Uterus (tissue), 2 donors: Measurements from ENCODE around the gene FOSL2.
A peak's percentile ranks its signal among the peaks of the same experiment; 100 is the strongest.

Experiments used
- POLR2A ChIP-seq, 2 donors: fragments of 450-650 bp; IDR thresholded peaks; one replicate each; pipeline ENCODE4 v1.6.1; 2016; ENCODE audit warnings: antibody characterized with exemption in 2 of 2, mild to moderate bottlenecking in 1 of 2, moderate library complexity in 1 of 2
- TF ChIP-seq, protein P1 (sequence below), 4 experiments: fragments of 200-600 bp in 2 of 4; fragments of 450-650 bp in 2 of 4; sonication (generic) in 2 of 4; IDR thresholded peaks; one replicate each; pipeline ENCODE4 v1.5.1; 2016 to 2019; ENCODE audit warnings: antibody characterized with exemption in 4 of 4, mild to moderate bottlenecking in 2 of 4, moderate library complexity in 1 of 4

DNA sequence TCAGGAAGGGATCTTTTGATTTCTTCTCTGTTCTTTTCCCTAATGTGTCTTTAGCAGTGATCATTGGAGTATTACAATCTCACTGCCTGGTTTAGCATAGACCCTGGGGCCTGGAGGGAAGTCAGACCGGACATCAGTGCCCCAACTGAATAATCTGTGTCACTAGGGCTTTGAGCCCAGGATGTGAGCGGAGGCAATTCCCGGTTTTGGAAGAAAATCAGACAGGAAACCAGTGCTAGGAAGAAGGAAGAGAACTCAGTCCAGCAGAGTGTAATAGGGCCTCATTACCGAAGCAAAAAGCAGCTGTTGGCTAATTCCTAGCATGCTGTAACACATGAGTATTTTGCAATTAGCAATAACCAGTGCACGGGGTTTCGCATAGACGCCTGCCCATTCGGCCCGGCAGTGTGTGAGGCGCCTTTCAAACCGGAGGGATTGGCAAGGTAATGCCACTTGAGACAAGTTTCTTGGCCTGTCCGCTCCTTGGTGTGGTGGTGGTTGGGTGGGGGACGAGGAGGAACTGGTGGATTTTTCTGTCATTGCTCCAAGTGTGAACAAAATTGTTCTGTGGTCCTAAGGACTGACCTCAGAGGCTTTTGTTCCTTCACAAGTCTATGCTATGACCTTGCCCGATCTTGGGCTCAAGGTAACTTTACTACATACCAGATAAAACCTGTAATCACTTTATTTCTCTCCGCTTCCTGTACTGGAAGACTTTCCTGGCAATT, 2.8 kb downstream of the FOSL2 start:
- TF ChIP-seq, protein P1, sequence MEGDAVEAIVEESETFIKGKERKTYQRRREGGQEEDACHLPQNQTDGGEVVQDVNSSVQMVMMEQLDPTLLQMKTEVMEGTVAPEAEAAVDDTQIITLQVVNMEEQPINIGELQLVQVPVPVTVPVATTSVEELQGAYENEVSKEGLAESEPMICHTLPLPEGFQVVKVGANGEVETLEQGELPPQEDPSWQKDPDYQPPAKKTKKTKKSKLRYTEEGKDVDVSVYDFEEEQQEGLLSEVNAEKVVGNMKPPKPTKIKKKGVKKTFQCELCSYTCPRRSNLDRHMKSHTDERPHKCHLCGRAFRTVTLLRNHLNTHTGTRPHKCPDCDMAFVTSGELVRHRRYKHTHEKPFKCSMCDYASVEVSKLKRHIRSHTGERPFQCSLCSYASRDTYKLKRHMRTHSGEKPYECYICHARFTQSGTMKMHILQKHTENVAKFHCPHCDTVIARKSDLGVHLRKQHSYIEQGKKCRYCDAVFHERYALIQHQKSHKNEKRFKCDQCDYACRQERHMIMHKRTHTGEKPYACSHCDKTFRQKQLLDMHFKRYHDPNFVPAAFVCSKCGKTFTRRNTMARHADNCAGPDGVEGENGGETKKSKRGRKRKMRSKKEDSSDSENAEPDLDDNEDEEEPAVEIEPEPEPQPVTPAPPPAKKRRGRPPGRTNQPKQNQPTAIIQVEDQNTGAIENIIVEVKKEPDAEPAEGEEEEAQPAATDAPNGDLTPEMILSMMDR (IDR thresholded peaks at IDR 0.05), result no peak
- TF ChIP-seq POLR2A (IDR thresholded peaks at IDR 0.05), result peak; percentile 43 to 61
